ENCODE results near the gene PDS5A. TPM values are rescaled to one million over a fixed set of nuclear protein-coding genes. Genes with fewer than 3 reads are reported as not detected.

The PDS5A gene
- total and polyA plus RNA-seq, 2 of the 13 experiments (the other 11 are each of a cell fraction or from before 2014, with no cell fraction given) = 31.8 to 57.0 TPM

- TF ChIP-seq SMAD3 (CRISPR knock-in tag; IDR thresholded peaks at IDR 0.05) = no peak
- TF ChIP-seq ARID5B (CRISPR knock-in tag; IDR thresholded peaks at IDR 0.05) = no peak
- TF ChIP-seq ZNF407 (CRISPR knock-in tag; IDR thresholded peaks at IDR 0.05; ENCODE audit: not compliant biosample characterization) = no peak
- TF ChIP-seq ZNF891 (CRISPR knock-in tag; IDR thresholded peaks at IDR 0.05) = 0 out of 2 replicates have a peak, but pooled peaks have one; percentile 5
- TF ChIP-seq ZMYM3 (CRISPR knock-in tag; IDR thresholded peaks at IDR 0.05) = peak; percentile 51
- no peak for TF ChIP-seq ZNF576 (CRISPR knock-in tag; IDR thresholded peaks at IDR 0.05)
- no peak for TF ChIP-seq ZBTB14 (CRISPR knock-in tag; IDR thresholded peaks at IDR 0.05)
- TF ChIP-seq HNRNPL (IDR thresholded peaks at IDR 0.05; ENCODE audit: low read depth, low read length) = peak; percentile 64; the same call in 1 of the 2 replicates
- no peak for TF ChIP-seq FOXM1 (CRISPR knock-in tag; IDR thresholded peaks at IDR 0.05)
- TF ChIP-seq ZNF251 (CRISPR knock-in tag; IDR thresholded peaks at IDR 0.05) = 0 out of 2 replicates have a peak, but pooled peaks have one; percentile 37
- TF ChIP-seq TCF7L2 (IDR thresholded peaks at IDR 0.05; ENCODE audit: low read depth, low read length) = no peak
- TF ChIP-seq CHD4 (IDR thresholded peaks at IDR 0.05; ENCODE audit: borderline replicate concordance, low read length) = peak; percentile 90
- TF ChIP-seq ZSCAN31 (CRISPR knock-in tag; IDR thresholded peaks at IDR 0.05; ENCODE audit: low read depth) = no peak
- no peak for TF ChIP-seq SAFB2 (CRISPR knock-in tag; IDR thresholded peaks at IDR 0.05; ENCODE audit: borderline replicate concordance, low read depth)
Observed at GRCh38 chr4:39814403-39815185, 163.1 kb downstream of the PDS5A start (continued).

All from HepG2 (cell line).